ENCODE results near the gene MCRIP1. TPM values are rescaled to one million over a fixed set of nuclear protein-coding genes. Genes with fewer than 3 reads are reported as not detected.

Gene MCRIP1
- total and polyA plus RNA-seq, 11 donors, result 74.8 to 266 (median 105) TPM

GRCh38 chr17:81831563-81831956, 1.5 kb downstream of the MCRIP1 start:
- Histone ChIP-seq H3K9me3 (no peaks in the 10 kb centered on the region), H3K4me3 (peak overlapping the region in 7 of 12 donors; percentile 87 to 98 (median 92)), H3K27me3 (no peaks in the 10 kb centered on the region), H3K27ac (peak overlapping the region in 11 of 12 donors; percentile 80 to 95 (median 94)), H3K36me3 (no peaks in the 10 kb centered on the region), H3K4me1 (peaks cover 0 to 39% (median 23%) of the 10 kb centered on the region in 12 donors)
- DNase-seq (no peak), ATAC-seq (no peak)
- TF ChIP-seq CTCF (IDR thresholded peaks at IDR 0.05) (no peak), POLR2A (IDR thresholded peaks at IDR 0.05) (no peak)
- 82 to 91% (median 87%) methylated on average over 5 to 7 of the region's 7 CpGs for WGBS, 4 donors
- intact Hi-C loops (cut with DNase I), result no loop called here

GRCh38 chr17:81829858-81830257, 3.2 kb downstream of the MCRIP1 start:
- no peak for ATAC-seq
- peaks cover 0 to 42% (median 23%) of the 10 kb centered on the region in 12 donors for H3K4me1 ChIP-seq
- intact Hi-C loops (cut with DNase I), result no loop called here

GRCh38 chr17:81828656-81829055, 4.4 kb downstream of the MCRIP1 start:
- 69 to 84% (median 81%) methylated on average over 7 of the region's 7 CpGs for WGBS, 4 donors
- no peaks in the 10 kb centered on the region for H3K27me3 ChIP-seq
- no peak overlapping the region for H3K27ac ChIP-seq
- H3K9me3 ChIP-seq, result no peaks in the 10 kb centered on the region
- DNase-seq, result no peak
- ATAC-seq, result no peak
- TF ChIP-seq POLR2A (IDR thresholded peaks at IDR 0.05), result no peak
- no peak overlapping the region for H3K4me3 ChIP-seq
- peaks cover 0 to 35% (median 17%) of the 10 kb centered on the region in 12 donors for H3K4me1 ChIP-seq
- peaks cover 0 to 10% (median 0%) of the 10 kb centered on the region in 9 donors for H3K36me3 ChIP-seq
- intact Hi-C loops (cut with DNase I), result no loop called here

More at GRCh38 chr17:81829858-81830257, 3.2 kb downstream of the MCRIP1 start:
- WGBS, 4 donors, result 89 to 92% (median 90%) methylated on average over 2 to 6 of the region's 6 CpGs
- no peak for TF ChIP-seq CTCF (IDR thresholded peaks at IDR 0.05)
- no peak for TF ChIP-seq POLR2A (IDR thresholded peaks at IDR 0.05)
- no peaks in the 10 kb centered on the region for H3K27me3 ChIP-seq
- H3K36me3 ChIP-seq, result no peaks in the 10 kb centered on the region
- H3K4me3 ChIP-seq, result no peak overlapping the region
- no peak overlapping the region for H3K27ac ChIP-seq
- DNase-seq, result no peak
- H3K9me3 ChIP-seq, result no peaks in the 10 kb centered on the region

- intact Hi-C loops (cut with DNase I), result no loop called here
- TF ChIP-seq POLR2A (IDR thresholded peaks at IDR 0.05) (no peak), CTCF (IDR thresholded peaks at IDR 0.05) (no peak)
- peaks cover 3 to 35% (median 17%) of the 10 kb centered on the region in 12 donors for H3K4me1 ChIP-seq
Measured at GRCh38 chr17:81825841-81826466, 7.1 kb downstream of the MCRIP1 start.

More at GRCh38 chr17:81825841-81826466, 7.1 kb downstream of the MCRIP1 start:
- DNase-seq (no peak), ATAC-seq (no peak)
- Histone ChIP-seq H3K36me3 (peaks cover 0 to 23% (median 5%) of the 10 kb centered on the region in 9 donors), H3K4me3 (no peak overlapping the region), H3K9me3 (no peaks in the 10 kb centered on the region), H3K27me3 (no peaks in the 10 kb centered on the region), H3K27ac (no peak overlapping the region)
- WGBS, 4 donors, result 83 to 88% (median 85%) methylated on average over 9 to 11 of the region's 11 CpGs

All from heart left ventricle (tissue), 16 donors.